HuH-7.5 (cell line): ENCODE data around the gene UMODL1.
A peak's percentile ranks its signal among the peaks of the same experiment; 100 is the strongest.

Experiments used
- DNase-seq: peaks from one replicate; pipeline ENCODE4 v3.0.0; 2011; ENCODE audit warnings: low spot score

UMODL1 gene

GRCh38 chr21:42135386-42136052 lies 64.4 kb downstream of the UMODL1 start:
- no peak for DNase-seq

GRCh38 chr21:42137191-42137904 lies 66.2 kb downstream of the UMODL1 start:
- DNase-seq = no peak

GRCh38 chr21:42140196-42140934 lies 69.2 kb downstream of the UMODL1 start:
- DNase-seq = no peak

- DNase-seq = no peak
Measured at GRCh38 chr21:42141643-42142042, 70.5 kb downstream of the UMODL1 start.

- DNase-seq = no peak
Measured at GRCh38 chr21:42142141-42142540, 71.0 kb downstream of the UMODL1 start.

- DNase-seq = no peak
Measured at GRCh38 chr21:42142627-42143026, 71.5 kb downstream of the UMODL1 start.

GRCh38 chr21:42143111-42143510 lies 72.0 kb downstream of the UMODL1 start:
- no peak for DNase-seq

- DNase-seq = no peak
Measured at GRCh38 chr21:42144221-42144620, 73.1 kb downstream of the UMODL1 start.

GRCh38 chr21:42144679-42145568 lies 73.8 kb downstream of the UMODL1 start:
- DNase-seq = no peak

- DNase-seq = peak; percentile 90
Measured at GRCh38 chr21:42145569-42146272, 74.6 kb downstream of the UMODL1 start.

- no peak for DNase-seq
Measured at GRCh38 chr21:42146273-42146805, 75.2 kb downstream of the UMODL1 start.

GRCh38 chr21:42146821-42147220 lies 75.7 kb downstream of the UMODL1 start:
- DNase-seq = no peak

GRCh38 chr21:42147386-42148020 lies 76.4 kb downstream of the UMODL1 start:
- no peak for DNase-seq

GRCh38 chr21:42148097-42148496 lies 77.0 kb downstream of the UMODL1 start:
- DNase-seq = no peak

- DNase-seq = no peak
Measured at GRCh38 chr21:42148584-42148983, 77.5 kb downstream of the UMODL1 start.

- DNase-seq = no peak
Measured at GRCh38 chr21:42149656-42150473, 78.7 kb downstream of the UMODL1 start.

- DNase-seq = no peak
Measured at GRCh38 chr21:42150474-42151085, 79.5 kb downstream of the UMODL1 start.

- no peak for DNase-seq
Measured at GRCh38 chr21:42151148-42151947, 80.2 kb downstream of the UMODL1 start.

- DNase-seq = no peak
Measured at GRCh38 chr21:42151948-42152220, 80.8 kb downstream of the UMODL1 start.
